Measurements from ENCODE around the gene PPP1R1A.

PPP1R1A gene

DNA sequence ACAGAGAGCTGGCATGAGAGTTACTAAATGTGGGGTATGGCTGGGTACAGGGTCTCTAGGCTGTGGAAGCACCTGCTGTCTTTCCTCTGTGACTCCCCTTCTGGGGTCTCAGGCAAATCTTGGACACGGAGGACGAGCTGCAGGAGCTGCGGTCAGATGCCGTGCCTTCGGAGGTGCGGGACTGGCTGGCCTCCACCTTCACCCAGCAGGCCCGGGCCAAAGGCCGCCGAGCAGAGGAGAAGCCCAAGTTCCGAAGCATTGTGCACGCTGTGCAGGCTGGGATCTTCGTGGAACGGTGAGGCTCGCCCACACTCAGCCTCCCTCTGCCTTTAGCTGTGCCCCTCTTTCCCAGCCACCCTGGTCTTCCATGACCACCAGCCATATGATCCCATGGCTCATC, 19.4 kb downstream of the PPP1R1A start:
- TF ChIP-seq CTCF (IDR thresholded peaks at IDR 0.05; ENCODE audit: low read depth, low read length, missing control alignments), result no peak
- H3K4me3 ChIP-seq (replicated peaks; ENCODE audit: low read depth, low read length), result no peak overlapping the region
- no peak for DNase-seq (ENCODE audit: extremely low read depth, low read depth)

DNA sequence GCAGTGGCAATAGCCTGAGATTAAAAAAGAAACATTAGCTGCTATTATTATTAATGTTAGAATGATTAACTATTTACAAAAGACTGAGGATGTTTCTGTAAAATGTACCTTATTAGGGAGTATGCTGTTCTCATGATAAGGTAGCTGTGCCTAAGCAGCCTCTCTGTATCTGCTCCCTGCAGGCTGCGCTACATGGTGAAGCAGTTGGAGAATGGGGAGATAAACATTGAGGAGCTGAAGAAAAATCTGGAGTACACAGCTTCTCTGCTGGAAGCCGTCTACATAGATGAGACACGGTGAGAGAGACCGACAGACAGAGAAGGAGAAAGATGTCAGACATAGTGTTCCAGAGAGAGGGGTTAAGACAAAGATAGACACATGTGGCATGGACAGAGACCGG, 21.7 kb downstream of the PPP1R1A start:
- no peak for TF ChIP-seq CTCF (IDR thresholded peaks at IDR 0.05; ENCODE audit: low read depth, low read length, missing control alignments)
- DNase-seq (ENCODE audit: extremely low read depth, low read depth), result no peak
- no peak overlapping the region for H3K4me3 ChIP-seq (replicated peaks; ENCODE audit: low read depth, low read length)

GRCh38 chr12:54565986-54566544, 22.4 kb downstream of the PPP1R1A start:
- no peak for DNase-seq (ENCODE audit: extremely low read depth, low read depth)
- no peak overlapping the region for H3K4me3 ChIP-seq (replicated peaks; ENCODE audit: low read depth, low read length)
- TF ChIP-seq CTCF (IDR thresholded peaks at IDR 0.05; ENCODE audit: low read depth, low read length, missing control alignments), result no peak

DNA sequence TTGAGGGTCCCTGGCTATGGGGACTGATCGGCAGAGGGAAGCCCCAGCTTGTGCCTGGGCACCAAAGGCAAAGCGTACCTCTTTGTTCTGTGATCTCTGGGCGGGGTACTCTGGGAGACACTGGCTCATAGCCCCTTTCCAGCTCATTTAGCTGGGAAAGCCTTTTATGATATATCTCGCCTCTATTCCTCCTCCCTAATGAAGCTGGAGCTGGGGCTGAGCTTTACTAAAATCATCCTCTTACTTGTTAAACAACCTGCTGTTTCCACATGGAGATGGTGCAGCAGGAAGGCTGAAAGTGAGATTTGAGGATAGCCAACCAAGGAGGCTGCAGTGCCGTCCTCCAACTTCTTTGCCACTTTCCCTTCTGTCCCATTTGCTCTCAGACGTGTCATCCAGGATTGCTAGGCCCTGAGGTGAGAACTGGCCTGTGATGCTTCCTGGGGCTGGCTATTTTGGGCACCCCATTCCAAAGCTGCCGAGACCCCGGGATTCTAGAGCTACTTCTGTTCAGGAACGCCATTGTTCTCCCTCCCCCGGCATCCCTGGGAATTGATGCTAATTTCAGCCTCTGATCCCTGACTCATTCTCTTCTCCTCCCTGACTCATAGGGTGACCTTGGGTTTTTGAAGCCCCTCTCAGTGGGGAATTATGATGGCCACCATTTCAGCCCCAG, 23.0 kb downstream of the PPP1R1A start:
- no peak for TF ChIP-seq CTCF (IDR thresholded peaks at IDR 0.05; ENCODE audit: low read depth, low read length, missing control alignments)
- no peak for DNase-seq (ENCODE audit: extremely low read depth, low read depth)
- no peak overlapping the region for H3K4me3 ChIP-seq (replicated peaks; ENCODE audit: low read depth, low read length)

- no peak for TF ChIP-seq CTCF (IDR thresholded peaks at IDR 0.05; ENCODE audit: low read depth, low read length, missing control alignments)
- DNase-seq (ENCODE audit: extremely low read depth, low read depth), result no peak
- H3K4me3 ChIP-seq (replicated peaks; ENCODE audit: low read depth, low read length), result no peak overlapping the region
Observed at GRCh38 chr12:54564768-54565167, 23.7 kb downstream of the PPP1R1A start.

DNA sequence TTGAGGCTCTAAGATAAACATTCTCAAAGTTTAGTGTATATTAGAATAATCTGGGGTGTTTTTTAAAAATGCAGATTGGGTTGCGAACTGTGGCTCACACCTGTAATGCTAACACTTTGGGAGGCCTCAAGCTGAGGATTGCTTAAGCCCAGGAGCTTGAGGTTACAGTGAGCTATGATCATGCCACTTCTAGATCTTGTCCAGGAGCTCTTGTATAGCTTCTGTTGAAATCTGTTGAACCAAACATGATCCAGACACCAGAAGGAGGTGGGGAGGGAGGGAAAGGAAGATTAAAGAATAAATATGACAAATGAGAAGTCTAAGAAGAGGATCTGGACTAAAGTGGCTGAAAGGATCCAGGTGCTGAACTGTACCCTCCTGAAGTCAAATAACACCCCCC, 24.7 kb downstream of the PPP1R1A start:
- H3K4me3 ChIP-seq (replicated peaks; ENCODE audit: low read depth, low read length), result no peak overlapping the region
- no peak for TF ChIP-seq CTCF (IDR thresholded peaks at IDR 0.05; ENCODE audit: low read depth, low read length, missing control alignments)
- no peak for DNase-seq (ENCODE audit: extremely low read depth, low read depth)
